NB4 (cell line): ENCODE results near the gene GPR142.

Experiments
- DNase-seq: peaks from one replicate; pipeline ENCODE4 v3.0.0; 2010; ENCODE audit warnings: low read depth
- H3K4me3 ChIP-seq: one replicate; pipeline ENCODE4 v1.5.1; 2011; ENCODE audit warnings: mild to moderate bottlenecking, low read depth, low read length, moderate library complexity
- MAX ChIP-seq: IDR thresholded peaks from 2 replicates; pipeline ENCODE4 v1.6.1; 2011; ENCODE audit warnings: low read depth, low read length
- MYC ChIP-seq: IDR thresholded peaks from 2 replicates; pipeline ENCODE4 v1.6.1; 2011; ENCODE audit warnings: low read depth, low read length
- POLR2A ChIP-seq: IDR thresholded peaks from 2 replicates; pipeline ENCODE4 v1.6.1; 2011; ENCODE audit warnings: mild to moderate bottlenecking; ENCODE audit not compliant: insufficient read length; ENCODE audit errors: extremely low read depth
- TF ChIP-seq, protein P1 (sequence below): IDR thresholded peaks from one replicate; pipeline ENCODE4 v1.5.1; 2012; ENCODE audit warnings: low read depth, low read length

GPR142 gene

DNA sequence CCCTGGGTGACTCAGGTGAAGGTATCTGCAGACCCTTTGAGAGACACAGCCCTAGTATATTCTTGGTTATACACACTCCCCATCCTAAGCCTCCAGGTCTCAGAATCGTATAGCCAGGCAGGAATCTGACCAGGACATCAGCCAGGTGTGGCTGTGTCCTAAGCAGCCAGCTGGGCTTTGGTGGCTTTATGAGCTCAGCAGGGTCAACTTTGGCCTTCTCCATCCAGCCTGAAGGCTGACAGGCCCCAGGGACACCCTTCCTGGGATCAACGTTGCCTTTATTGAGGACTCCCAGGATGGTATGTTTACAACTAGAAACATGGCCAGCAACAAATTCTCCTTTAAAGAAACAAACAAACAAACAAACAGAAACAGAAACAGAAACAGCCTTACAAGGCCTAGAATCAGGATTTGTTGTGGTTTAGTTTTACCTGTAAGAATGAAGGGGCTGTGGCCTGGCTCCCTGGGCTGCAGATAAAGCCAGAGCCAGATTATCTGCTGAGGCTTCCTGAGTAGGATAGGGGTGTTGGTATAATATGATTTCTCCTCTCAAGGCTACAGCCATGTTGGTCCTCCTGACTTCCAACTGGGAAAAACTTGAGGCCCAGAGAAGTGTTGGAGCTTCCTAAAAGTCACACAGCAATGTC is 32.8 kb upstream of the GPR142 start:
- no peak overlapping the region for H3K4me3 ChIP-seq
- no peak for DNase-seq
- TF ChIP-seq, protein P1, sequence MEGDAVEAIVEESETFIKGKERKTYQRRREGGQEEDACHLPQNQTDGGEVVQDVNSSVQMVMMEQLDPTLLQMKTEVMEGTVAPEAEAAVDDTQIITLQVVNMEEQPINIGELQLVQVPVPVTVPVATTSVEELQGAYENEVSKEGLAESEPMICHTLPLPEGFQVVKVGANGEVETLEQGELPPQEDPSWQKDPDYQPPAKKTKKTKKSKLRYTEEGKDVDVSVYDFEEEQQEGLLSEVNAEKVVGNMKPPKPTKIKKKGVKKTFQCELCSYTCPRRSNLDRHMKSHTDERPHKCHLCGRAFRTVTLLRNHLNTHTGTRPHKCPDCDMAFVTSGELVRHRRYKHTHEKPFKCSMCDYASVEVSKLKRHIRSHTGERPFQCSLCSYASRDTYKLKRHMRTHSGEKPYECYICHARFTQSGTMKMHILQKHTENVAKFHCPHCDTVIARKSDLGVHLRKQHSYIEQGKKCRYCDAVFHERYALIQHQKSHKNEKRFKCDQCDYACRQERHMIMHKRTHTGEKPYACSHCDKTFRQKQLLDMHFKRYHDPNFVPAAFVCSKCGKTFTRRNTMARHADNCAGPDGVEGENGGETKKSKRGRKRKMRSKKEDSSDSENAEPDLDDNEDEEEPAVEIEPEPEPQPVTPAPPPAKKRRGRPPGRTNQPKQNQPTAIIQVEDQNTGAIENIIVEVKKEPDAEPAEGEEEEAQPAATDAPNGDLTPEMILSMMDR = no peak
- no peak for TF ChIP-seq POLR2A
- TF ChIP-seq MYC = no peak
- no peak for TF ChIP-seq MAX

DNA sequence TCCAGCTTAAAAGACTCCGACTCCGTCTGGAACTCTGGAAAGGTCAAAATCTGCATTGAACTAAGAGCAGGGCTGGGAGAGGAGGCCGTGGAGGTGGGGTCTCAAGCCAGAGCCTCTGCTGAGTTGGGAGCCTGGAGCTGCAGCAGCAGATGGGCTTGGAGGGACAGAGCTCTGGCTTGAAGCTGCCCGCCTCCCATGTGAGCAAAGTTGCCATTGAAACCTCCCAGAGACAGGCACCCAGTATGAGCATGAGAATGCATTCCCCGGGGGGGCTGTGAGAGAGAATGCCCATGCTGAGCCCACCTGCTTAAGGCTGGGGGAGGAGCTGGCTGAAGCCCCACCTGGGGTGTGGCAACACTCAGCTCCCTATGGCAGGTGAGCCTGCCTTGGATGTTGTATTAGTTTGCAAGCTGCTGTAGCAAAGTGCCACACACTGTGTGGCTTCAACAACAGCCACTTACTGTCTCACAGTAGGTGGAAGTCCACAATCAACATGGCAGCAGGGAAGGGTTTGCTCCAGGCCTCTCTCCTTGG is 31.7 kb upstream of the GPR142 start:
- no peak overlapping the region for H3K4me3 ChIP-seq
- no peak for TF ChIP-seq MYC
- no peak for TF ChIP-seq POLR2A
- TF ChIP-seq MAX = no peak
- TF ChIP-seq, protein P1 = no peak
- no peak for DNase-seq

DNA sequence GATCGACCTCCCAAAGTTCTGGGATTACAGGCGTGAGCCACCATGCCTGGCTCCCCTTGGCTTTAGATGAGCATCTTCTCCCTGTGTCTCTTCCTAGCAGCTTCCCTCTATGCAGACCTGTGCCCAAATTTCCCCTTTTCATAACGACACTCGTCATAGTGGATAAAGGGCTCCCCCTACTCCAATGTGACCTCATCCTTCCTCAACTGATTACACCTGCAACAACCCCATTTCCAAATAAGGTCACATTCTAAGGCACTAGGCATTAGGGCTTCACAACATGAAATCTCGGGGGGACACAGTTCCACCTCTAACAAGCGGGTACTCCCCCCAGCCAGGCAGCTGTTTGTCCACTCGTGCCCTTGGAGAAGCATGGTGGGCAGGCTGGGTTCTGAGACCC is 31.0 kb upstream of the GPR142 start:
- DNase-seq = no peak
- TF ChIP-seq, protein P1 = no peak
- TF ChIP-seq MYC = no peak
- no peak for TF ChIP-seq POLR2A

GRCh38 chr17:74337834-74338500 is 29.3 kb upstream of the GPR142 start:
- DNase-seq = no peak
- H3K4me3 ChIP-seq = no peak overlapping the region
- TF ChIP-seq MAX = no peak
- TF ChIP-seq MYC = no peak
- TF ChIP-seq POLR2A = no peak
- TF ChIP-seq, protein P1 = no peak

More for the DNA sequence above, 31.0 kb upstream of the GPR142 start:
- no peak overlapping the region for H3K4me3 ChIP-seq

GRCh38 chr17:74339537-74340195 is 27.6 kb upstream of the GPR142 start:
- TF ChIP-seq MYC = no peak
- TF ChIP-seq, protein P1 = no peak
- no peak for TF ChIP-seq POLR2A
- no peak for TF ChIP-seq MAX
- H3K4me3 ChIP-seq = no peak overlapping the region
- no peak for DNase-seq
